KG1 (cell line): ENCODE data around the gene FBXW5.

Experiments used
- DNase-seq: peaks from one replicate; lab custom pipeline; 2025; lab: John Stamatoyannopoulos, UW

FBXW5 gene

DNA sequence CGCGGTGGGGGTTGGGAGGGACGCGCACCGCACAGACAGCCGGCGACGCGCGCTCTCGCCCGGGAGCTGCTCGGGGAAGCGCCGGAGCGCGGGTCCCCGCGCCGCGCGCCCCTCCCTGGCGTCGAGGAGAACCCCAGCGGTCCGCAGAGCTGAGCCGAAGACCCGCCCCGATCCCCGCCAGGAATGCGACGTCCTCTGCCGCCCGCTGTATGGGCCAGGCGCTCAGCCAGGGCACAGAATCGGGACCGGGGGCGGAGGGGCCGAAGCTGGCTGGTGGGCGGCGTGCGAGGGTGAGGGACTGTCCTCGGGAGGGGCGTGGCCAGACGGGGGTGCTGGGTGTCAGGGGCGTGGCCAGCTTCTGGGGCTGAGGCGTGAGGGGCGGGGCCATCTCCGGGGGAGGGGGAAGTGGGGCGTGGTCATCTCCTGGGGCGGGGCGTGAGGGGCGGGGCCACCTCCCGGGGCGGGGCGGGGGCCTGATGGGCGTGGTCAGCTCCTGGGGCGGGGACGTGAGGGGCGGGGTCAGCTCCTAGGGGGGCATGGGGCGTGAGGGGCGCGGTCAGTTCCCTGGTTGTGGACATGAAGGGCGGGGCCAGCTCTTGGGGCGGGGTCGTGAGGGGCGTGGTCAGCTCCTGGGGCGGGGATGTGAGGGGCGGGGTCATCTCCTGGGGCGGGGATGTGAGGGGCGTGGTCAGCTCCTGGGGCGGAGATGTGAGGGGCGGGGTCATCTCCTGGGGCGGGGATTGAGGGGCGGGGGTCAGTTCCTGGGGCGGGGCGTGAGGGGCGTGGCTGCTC lies 33.7 kb upstream of the FBXW5 start:
- DNase-seq, result no peak

DNA sequence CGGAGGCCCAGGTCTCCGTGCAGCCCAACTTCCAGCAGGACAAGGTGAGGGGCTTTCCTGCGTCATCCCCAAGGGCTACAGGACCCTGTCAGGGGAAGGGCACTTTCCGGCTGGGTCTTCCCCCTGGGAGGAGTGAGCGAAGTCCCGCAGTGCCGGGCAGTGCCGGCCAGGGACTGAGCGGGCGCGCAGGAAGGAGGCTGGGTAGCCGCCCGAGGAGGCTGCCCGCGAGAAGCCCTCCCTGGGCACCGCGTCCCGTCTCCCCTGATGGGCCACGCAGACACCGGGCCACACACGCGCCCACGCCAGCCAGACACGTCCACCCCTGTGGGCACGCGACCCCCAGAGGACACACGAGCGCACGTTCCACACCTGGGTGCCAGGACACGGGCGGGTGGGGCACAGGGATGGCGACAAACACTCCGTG lies 33.1 kb upstream of the FBXW5 start:
- no peak for DNase-seq

DNA sequence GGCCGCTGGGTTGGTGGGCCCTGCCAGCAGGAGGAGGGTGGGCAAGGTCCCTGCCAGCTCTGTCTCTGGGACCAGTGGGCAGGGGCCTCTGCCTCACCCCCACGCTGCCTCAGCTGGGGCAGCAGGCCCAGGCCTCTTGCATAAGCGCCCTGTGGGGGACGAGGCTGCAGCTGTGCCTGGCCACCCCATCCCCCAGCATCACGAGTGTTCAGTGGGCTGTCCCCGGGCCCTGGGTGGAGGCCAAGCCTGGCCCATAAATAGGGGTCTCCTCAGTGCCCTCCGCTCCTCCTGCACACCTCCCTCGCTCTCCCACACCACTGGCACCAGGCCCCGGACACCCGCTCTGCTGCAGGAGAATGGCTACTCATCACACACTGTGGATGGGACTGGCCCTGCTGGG lies 32.7 kb upstream of the FBXW5 start, which contains the start of gene PTGDS:
PTGDS (plus strand) TSS at position 282 of the 400 bp plus-strand sequence; CDS start at position 357, 75 bp downstream.
- no peak for DNase-seq

DNA sequence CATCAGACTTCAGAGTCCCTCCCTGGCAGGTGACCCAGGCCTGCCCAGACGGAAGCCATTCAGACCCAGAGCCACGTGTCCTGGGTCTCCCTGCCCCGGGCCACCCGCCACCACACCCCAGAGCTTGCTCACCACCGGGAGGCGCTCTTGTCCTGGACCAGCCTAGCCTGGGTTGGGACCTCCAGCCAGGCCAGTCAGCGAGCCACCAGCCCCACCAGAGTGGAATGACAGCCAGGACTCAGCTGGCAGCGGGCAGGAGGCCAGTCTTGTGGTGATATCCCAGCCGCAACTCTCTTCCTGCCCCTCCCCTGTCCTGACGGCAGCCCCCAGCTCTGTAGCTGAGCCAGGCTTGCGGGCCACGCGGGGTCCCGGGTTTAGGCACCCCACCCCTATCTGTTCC lies 31.1 kb upstream of the FBXW5 start:
- no peak for DNase-seq

DNA sequence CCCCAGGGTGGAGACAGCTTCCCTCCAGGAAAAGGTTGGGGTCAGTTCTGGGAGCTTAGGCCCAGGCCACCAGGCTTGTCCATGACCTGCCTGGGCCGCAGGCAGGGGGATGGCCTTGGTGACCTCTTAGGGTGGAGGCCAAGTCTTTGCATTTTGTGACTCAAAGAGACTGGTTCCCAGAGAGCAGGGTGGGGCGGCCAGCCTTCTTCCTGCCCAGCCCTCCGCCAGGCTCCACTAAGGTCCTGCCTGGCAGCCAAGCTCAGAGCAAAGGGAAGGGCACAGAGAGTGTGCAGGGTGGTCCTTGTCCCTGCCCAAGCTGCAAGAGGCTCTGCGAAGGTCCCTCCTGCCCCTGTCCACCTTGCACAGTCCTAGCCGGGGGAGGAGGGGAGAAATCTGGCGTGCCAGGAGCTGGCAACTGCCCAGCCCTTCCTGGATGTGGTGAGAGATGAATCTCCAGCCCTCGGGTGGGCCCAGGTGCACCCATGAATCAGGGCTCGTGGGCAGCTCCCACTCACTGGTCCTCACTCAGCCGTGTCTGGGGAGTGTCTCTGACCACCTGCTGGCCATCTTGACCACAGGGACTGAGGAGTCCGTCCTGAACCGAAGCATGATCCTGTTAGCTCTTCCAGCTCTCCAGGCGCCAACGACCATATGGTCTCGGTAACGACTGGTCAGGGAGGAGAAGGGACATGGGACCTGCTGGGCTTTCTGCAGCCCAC lies 30.4 kb upstream of the FBXW5 start:
- no peak for DNase-seq

DNA sequence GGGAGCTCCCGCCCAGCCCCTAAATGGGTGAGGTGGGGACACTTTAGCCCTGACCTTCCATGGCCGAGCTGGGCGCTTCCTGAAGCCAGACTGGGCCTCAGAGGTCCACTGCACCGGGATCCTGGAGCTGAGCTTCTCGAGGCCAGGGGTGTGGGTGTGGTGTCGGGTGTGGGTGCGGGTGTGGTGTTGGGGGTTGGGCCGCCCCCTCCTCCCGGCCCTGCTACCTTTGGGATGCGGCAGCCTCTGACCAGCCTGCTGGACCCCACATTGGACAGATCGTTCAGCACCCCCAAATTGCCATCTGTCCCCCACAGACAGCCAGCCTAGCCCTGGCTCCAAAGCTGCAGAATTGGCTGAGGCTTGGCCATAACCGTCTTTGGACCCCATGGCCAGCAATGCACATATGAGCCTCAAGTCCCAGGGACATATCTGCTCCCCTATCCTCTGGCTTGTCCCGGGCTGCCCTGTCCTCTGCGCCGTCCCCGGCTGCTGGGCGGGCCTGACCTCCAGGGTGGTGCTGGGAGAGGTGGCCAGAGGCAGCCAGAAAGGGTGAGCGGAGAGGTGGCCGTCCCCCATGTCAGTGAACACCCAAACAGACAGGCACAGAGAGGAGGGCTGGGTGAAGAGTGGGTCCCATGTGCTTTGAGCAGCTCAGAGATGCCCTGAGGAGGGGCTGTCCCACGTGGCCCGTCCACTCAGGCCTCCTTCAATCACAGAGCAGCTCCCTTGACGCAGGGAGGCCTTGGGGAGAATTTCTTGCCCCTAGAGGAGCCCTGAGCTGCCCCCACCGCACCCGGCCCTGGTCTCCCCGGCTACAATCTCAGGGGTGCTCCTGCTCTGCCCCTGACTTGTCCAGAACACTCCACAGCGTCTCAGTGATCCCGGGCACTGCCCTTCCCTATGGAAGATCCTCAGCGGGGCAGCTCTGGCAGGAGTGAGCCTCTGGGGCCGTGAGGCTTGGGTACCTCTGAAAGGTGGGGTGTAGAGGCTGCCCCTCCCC lies 29.4 kb upstream of the FBXW5 start:
- no peak for DNase-seq

DNA sequence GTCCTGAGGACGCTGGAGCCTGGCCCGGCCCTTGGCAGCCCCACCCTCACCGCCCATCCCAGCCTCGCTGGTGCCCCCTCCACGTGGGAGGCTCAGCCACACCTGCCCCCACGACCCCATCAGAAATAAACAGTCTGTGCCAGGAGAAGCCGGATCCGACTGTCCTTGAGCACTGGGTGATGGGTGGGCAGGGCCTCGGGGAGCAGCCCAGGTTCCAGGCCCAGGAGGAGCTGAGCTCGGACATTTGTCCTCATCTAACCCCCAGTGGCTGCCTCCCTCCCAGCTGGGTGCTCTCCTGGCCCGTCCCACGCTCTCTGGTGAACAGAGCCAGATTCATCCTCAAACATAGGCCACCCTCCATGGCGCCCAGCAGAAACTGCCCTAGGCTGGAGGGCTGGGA lies 28.2 kb upstream of the FBXW5 start:
- DNase-seq, result no peak

DNA sequence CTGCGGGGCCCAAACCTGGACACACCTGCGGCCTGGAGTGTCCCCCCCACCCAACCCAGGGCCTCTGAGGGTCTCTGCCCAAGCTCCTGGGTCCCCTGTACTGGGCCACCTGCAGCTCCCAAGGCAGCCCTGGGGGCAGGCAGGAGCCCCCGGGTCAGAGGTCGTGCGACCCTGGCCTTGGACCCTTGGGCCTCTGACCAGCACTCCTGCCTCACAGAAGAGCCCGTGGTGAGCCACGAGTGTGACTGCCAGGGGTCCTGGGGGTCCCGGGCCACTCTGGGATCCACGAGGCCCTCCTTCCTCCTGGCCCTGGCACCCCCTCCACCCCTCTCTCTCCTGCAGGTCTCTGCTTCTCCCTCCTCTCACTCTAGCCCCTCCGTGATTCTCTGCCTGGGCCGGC lies 27.8 kb upstream of the FBXW5 start:
- no peak for DNase-seq

DNA sequence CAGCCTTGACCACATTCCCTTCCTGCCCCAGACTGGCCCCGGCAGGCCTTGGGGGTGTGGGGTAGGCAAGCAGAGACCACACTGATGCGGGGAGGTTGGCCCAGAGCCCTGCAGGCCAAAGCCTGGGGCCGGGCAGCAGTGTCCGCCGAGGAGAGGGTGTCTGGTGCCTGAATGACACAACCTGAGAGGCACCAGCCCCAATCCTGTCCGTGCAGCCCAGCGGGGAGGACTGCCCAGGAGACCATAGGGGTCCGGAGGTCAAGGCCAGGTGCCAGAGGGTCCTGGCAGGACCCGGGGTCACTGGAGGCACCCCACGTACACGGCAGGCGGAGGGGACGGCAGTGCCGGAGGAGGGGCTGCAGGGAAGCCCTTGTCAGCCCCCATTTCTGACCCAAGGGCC lies 27.2 kb upstream of the FBXW5 start:
- no peak for DNase-seq

DNA sequence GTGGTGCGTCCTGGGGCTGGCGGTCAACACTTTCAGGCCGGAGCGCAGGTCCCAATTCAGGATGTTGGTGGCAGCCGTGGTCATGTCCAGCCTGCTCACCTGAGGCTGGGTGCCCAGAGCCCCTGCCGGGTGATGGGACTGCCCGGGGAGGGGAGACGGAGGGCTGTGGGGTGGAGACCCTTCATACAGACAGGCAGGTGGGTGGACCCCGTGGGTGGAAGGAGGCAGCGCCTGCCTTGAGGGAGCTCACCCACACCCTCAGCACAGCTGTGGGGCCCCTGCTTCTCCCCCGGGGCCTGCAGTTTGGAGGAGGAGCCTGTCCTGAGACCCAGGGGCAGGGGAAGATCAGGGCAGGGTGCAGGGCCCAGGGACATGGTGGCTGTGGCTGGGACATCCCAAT lies 25.8 kb upstream of the FBXW5 start:
- no peak for DNase-seq

DNA sequence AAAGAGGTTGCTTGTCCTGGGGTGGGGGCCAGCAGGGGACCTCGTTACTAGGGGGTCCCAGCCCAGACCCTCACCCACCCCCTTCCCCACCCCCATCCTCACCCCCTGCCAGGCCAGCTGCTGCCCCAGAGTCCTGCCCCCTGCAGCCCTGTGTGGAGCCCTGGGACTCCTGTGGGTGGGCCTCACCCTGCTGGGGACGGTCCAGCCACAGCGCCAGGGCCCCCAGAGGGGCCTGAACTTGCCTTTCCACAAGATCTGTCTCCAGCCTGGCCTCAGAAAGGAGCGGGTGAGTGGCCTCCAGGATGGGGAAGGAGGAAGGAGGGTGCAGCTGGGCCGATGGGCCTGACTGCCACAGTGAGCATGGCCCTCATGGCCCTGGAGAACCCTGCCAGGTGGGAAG lies 25.2 kb upstream of the FBXW5 start:
- no peak for DNase-seq

DNA sequence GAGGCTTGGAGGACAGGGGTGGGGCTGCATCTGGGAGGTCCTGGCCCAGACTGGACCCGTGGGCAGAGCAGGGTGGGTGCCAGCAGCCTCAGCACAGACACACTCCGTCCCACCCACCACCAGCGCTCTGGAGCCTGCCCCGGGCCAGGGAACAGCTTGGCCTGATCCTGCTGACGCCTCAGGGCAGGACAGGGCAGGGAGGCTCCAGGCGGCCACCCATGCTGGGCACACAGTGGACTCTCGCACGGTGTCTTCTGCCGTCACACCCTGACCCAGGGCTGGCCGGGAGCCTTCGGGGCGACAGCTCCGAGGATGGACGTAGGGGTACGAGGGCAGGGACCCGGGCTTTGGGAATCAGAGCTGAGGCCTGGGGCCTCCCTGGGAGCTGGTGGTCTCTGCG lies 24.6 kb upstream of the FBXW5 start:
- no peak for DNase-seq

DNA sequence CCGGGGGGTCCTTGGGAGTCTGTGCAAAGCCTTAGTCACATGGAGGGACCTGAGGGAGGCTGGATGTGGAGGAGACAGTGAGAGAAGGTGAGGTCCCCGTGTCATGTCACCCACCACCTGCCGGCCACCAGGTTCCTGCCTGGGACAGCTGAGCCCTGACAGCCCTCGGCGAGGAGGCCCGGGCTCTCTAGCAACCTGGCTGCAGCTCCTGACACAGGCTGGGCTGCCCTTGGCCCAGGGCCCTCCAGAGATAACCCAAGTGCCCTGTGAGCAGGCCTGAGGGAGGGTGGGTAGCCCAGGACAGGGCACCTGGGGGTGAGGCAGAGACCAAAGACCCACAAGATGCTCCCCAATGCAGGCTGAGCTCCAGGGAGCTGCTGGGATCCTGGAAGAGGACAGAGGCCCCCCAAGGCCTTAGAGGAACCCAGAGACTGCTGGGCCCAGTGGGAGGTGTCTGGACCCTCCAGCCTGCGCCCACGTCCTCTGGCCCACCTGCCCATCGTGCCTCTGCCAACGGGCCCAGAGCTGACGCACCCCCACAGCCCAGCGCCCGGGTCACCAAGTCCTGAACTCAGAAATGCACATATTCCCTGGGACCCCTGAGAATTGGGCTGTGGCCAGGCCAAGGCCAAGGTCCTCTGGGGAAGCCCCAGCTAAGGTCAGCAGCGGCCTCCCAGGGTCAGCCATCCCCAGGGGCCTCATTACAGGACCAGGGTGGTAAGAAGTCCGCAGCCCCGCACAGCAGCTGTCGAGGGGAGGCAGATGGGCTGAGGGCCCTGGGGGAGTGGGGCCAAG lies 24.0 kb upstream of the FBXW5 start:
- DNase-seq, result no peak

DNA sequence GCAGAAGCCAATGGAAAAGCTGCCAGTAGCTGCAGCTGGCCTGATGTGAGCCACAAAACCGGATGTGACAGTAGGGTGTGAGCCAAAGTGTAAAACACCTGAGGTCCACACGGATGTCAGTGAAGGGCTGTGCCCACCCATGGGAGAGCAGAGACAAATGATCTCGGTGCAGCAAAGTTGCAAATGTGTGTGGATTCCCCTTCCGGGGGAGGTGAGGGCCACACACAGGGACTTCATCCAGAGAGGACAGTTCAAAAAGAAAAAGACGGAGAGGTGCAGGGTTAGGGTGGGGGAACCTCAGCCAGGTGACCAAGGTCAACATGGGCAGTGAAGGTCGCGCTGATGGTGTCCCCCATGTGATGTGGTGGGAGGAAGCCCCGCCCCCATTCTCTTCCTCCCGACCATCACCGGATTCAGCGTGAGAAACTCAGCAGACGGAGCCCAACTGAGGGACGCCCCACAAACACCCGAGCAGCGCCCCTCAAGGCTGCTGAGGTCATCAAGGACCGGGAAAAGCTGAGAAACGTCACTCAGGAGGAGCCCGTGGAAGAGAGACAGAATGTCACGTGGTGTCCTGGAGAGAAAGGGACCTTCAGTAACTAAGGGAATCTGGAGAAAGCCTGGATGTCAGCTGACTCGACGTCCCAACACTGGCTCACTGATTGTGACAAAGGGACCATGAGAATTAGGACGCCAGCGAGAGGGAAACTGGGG lies 21.4 kb upstream of the FBXW5 start:
- no peak for DNase-seq

DNA sequence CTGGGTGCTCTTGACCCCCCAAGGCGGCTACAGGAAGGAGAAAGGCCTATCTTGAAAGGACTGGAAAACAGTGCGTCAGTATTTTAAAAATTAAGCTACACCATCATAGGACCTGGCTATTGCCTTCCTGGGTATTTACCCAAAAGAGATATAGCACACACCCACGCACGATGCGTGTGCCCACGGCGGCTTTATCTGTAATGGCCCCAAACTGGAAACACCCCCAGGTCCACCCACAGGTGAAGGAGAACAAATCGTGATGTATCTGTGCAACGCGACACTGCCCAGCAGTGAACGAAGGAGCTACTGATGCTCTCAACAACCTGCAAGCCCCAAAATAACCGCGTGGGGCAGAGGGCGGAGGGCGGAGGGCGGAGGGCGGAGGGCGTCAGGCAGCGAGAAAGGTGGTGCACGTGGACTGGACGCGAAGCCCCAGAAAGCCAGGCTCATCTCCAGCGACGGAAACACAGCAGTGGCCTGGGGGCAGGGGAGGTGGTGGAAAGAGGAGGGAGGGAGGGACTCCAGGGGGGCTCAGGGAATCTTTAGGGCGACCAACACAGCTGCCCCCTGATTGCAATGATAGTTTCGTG lies 20.4 kb upstream of the FBXW5 start:
- DNase-seq, result no peak

DNA sequence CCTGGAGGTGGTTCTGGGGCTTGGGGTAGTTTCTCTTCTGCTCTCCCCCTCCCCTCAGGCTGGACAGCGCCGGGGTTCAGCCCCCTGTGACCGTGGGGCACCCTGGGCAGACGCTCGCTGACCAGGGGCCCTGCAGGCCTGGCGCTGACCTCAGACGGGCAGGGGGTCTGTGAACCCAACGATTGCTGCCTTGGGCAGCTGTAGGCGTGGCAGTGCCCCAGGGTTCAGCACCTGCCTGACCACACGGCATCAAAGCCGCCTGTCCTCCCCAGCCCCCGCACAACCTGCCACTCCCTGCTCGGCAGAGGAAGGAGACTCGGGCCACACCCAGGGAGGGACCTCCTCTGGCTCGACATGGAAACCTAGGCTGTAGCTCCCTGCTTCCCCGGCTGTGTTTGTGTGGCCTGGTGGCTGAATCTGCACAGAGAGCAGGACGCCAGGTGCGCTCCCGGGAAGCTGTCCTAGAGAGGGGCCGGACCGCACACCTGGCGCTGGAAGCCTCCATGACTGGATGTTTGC lies 19.7 kb upstream of the FBXW5 start:
- DNase-seq, result no peak

DNA sequence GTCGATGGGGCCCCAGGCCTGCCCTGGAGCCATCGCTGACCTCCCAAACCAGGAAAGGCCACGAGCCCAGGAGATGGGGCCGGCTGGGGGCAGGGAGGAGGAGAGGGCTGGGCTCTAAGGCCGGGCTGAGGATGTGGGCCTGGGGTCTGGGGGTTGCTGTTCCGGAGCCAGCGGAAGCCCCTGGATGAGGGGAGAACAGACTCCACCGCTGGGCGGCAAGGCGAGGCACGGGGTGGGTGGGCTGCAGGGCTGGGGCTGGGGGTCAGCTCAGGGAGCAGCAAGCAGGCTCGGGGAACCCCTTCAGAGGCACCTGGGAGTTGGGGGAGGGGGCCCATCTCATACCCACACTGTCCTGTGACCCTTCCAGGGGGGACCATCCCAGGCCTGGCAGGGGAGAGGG lies 19.2 kb upstream of the FBXW5 start:
- no peak for DNase-seq

DNA sequence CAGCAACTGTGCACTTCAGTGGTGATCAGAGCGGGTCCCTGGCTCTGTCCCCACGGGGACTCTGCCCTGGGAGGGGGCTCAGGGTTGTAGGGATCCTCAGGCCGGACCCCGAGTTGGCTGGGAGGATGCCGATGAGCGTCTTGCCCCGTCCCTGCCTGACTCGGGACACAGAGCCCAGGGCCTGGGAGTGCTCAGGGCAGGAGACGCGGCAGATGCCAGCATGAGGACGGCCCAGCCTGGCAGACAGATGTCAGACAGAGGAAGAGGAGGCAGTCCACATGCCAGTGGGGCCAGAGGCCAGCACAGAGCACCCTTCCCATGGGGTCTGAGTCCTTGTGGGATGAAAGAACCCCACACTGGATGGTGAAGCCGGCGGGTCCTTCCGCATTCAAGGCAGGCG lies 18.8 kb upstream of the FBXW5 start:
- no peak for DNase-seq

DNA sequence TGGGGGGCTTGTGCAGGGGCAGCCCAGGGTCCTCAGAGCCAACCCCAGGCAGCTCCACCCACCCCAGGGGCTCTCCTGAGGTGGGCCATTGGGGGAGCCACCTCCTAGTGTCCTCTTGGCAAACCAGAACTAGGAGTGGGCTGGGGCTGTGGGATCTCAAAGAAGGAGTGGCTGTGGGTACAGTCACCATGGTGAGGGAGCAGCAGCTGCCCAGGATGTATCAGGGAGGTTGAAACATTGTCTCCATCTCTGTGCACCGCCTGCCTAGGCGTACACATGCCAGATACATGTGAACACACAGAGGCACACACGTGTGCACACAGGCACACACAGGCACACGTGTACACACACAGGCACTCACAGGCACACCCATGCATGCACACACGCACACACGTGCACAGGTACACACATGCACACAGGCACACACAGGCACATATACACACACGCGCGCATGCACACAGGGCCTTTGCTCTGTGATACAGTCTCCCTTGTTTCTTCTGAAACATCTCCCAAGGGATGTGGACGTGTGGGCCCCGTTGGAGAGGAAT lies 18.2 kb upstream of the FBXW5 start:
- no peak for DNase-seq

DNA sequence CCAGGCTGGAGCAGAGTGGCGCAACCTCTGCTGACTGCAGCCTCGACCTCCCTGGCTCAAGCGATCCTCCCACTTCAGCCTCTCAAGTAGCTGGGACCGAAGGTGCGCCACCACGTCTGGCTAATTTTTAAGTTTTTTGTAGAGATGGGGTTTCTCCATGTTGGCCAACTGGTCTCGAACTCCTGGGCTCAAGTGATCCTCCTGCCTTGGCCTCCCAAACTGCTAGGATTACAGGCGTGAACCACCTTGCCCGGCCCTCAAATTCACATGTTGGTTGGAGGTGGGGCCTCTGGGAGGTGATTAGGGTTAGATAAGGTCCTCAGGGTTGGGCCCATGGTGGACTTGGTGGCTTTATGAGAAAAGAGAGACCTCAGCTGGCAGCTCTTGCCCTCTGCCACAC lies 17.6 kb upstream of the FBXW5 start:
- no peak for DNase-seq
